Esophagus squamous epithelium (tissue), 5 donors: Measurements from ENCODE around the gene UNC5C. TPM values are rescaled to one million over a fixed set of nuclear protein-coding genes. Genes with fewer than 3 reads are reported as not detected.

Source experiments
- DNase-seq: peaks from one replicate; lab custom pipeline; 2025; lab: John Stamatoyannopoulos, UW
- H3K27ac ChIP-seq, 4 donors: fragments of 200-600 bp; sonication (generic); one replicate each; pipeline ENCODE4 v1.5.1; 2016 to 2019; ENCODE audit warnings: mild to moderate bottlenecking in 1 of 4
- H3K27me3 ChIP-seq, 4 donors: fragments of 200-600 bp; sonication (generic); 1 replicate in 3 of 4; 2 replicates in 1 of 4; pipeline versions ENCODE4 v1.5.1 to v1.6.0; 2017 to 2021; ENCODE audit warnings: antibody characterized with exemption in 1 of 4
- H3K36me3 ChIP-seq, 3 donors: fragments of 200-600 bp; sonication (generic); one replicate each; pipeline ENCODE4 v1.5.1; 2016 to 2019
- H3K4me1 ChIP-seq, 3 donors: fragments of 200-600 bp; sonication (generic); one replicate each; pipeline ENCODE4 v1.5.1; 2017 to 2019
- H3K4me3 ChIP-seq, 4 donors: fragments of 200-600 bp; sonication (generic); 1 replicate in 3 of 4; 2 replicates in 1 of 4; pipeline ENCODE4 v1.5.1; 2016 to 2019; ENCODE audit warnings: mild to moderate bottlenecking in 2 of 4, moderate library complexity in 1 of 4
- H3K9me3 ChIP-seq, 3 donors: fragments of 200-600 bp; sonication (generic); one replicate each; pipeline ENCODE4 v1.5.1; 2016 to 2019
- CTCF ChIP-seq, 6 experiments: fragments of 450-650 bp in 4 of 6; fragments of 200-600 bp in 2 of 6; sonication (generic) in 2 of 6; IDR thresholded peaks; one replicate each; pipeline ENCODE4 v1.5.1; 2016 to 2019; ENCODE audit warnings: antibody characterized with exemption in 6 of 6, mild to moderate bottlenecking in 4 of 6, moderate library complexity in 4 of 6
- POLR2A ChIP-seq, 4 donors: fragments of 450-650 bp; IDR thresholded peaks; one replicate each; pipeline ENCODE4 v1.6.1; 2017; ENCODE audit warnings: antibody characterized with exemption in 4 of 4, mild to moderate bottlenecking in 4 of 4, moderate library complexity in 3 of 4
- WGBS, 2 donors: methylation state at CpG; one replicate each; pipeline ENCODE4 v1.1.5; 2018; 5-methylcytosine and 5-hydroxymethylcytosine counted together
- intact Hi-C: fragments of 100-400 bp; cut with DNase I; formaldehyde crosslinking; loops from one replicate; pipeline ENCODE4 v1.15.0; 2022
- total RNA-seq, 4 donors: library from RNA; depleted of rRNA; stranded (reverse); fragments of >200 nt; gene quantifications; one replicate each; pipeline ENCODE4 v1.1.0, GENCODE V29; 2016
- donor health status: DM: yes; HTN: yes; CAD: no.

The UNC5C gene
- total RNA-seq, 4 donors from 2014 or later: 0.11 to 0.95 (median 0.36) TPM

- Histone ChIP-seq H3K27ac (no peak overlapping the region), H3K27me3 (no peaks in the 10 kb centered on the region), H3K36me3 (no peaks in the 10 kb centered on the region), H3K9me3 (no peaks in the 10 kb centered on the region), H3K4me1 (peaks cover 0 to 8% (median 0%) of the 10 kb centered on the region in 3 donors), H3K4me3 (no peak overlapping the region)
- DNase-seq: no peak
- intact Hi-C loops: no loop called here
- TF ChIP-seq CTCF (IDR thresholded peaks at IDR 0.05) (no peak), POLR2A (IDR thresholded peaks at IDR 0.05) (no peak)
- 49 to 64% methylated on average over 2 of the region's 2 CpGs for WGBS, 2 donors
These were observed 43.6 kb downstream of the UNC5C start for GRCh38 chr4:95505151-95505550.

GRCh38 chr4:95504501-95504900 lies 44.3 kb downstream of the UNC5C start:
- Histone ChIP-seq H3K36me3 (no peaks in the 10 kb centered on the region), H3K27me3 (no peaks in the 10 kb centered on the region), H3K9me3 (no peaks in the 10 kb centered on the region), H3K4me3 (no peak overlapping the region), H3K27ac (no peak overlapping the region), H3K4me1 (peaks cover 0 to 8% (median 0%) of the 10 kb centered on the region in 3 donors)
- 52 to 56% methylated on average over 3 of the region's 3 CpGs for WGBS, 2 donors
- no peak for DNase-seq
- intact Hi-C loops: no loop called here
- TF ChIP-seq CTCF (IDR thresholded peaks at IDR 0.05) (no peak), POLR2A (IDR thresholded peaks at IDR 0.05) (no peak)

- Histone ChIP-seq H3K4me1 (peaks cover 0 to 8% (median 0%) of the 10 kb centered on the region in 3 donors), H3K27ac (no peak overlapping the region), H3K9me3 (no peaks in the 10 kb centered on the region), H3K4me3 (no peak overlapping the region), H3K27me3 (no peaks in the 10 kb centered on the region), H3K36me3 (no peaks in the 10 kb centered on the region)
- intact Hi-C loops: no loop called here
- TF ChIP-seq CTCF (IDR thresholded peaks at IDR 0.05) (no peak), POLR2A (IDR thresholded peaks at IDR 0.05) (no peak)
- no peak for DNase-seq
- whole genome bisulfite sequencing, 2 donors: 18 to 26% methylated on average over 1 of the region's 1 CpG
These were observed 48.4 kb downstream of the UNC5C start for GRCh38 chr4:95500361-95500760.

GRCh38 chr4:95499291-95499696 lies 49.5 kb downstream of the UNC5C start:
- intact Hi-C loops: no loop called here
- no peaks in the 10 kb centered on the region for H3K27me3 ChIP-seq
- H3K4me1 ChIP-seq: peaks cover 0 to 8% (median 0%) of the 10 kb centered on the region in 3 donors
- H3K4me3 ChIP-seq: no peak overlapping the region
- H3K27ac ChIP-seq: no peak overlapping the region
- DNase-seq: no peak
- H3K9me3 ChIP-seq: no peaks in the 10 kb centered on the region
- no peaks in the 10 kb centered on the region for H3K36me3 ChIP-seq
- TF ChIP-seq POLR2A (IDR thresholded peaks at IDR 0.05) (no peak), CTCF (IDR thresholded peaks at IDR 0.05) (no peak)
- WGBS, 2 donors: 54 to 82% methylated on average over 2 of the region's 2 CpGs

GRCh38 chr4:95494186-95494585 lies 54.6 kb downstream of the UNC5C start:
- intact Hi-C loops: no loop called here
- DNase-seq: no peak
- TF ChIP-seq POLR2A (IDR thresholded peaks at IDR 0.05): no peak
- TF ChIP-seq CTCF (IDR thresholded peaks at IDR 0.05): no peak
- Histone ChIP-seq H3K36me3 (no peaks in the 10 kb centered on the region), H3K27ac (no peak overlapping the region), H3K4me1 (no peaks in the 10 kb centered on the region), H3K4me3 (no peak overlapping the region), H3K27me3 (no peaks in the 10 kb centered on the region), H3K9me3 (no peaks in the 10 kb centered on the region)
